UCSD-AML1 (cell line): ENCODE measurements around the gene SORL1-AS1.
"Not testable (repeated sequence)": the region's sequence is repeated elsewhere in the genome, so short reads cannot be mapped to it uniquely, and the experiment has no call there.

Experiments used
- DNase-seq: peaks from one replicate; lab custom pipeline; 2025; ENCODE audit not compliant: unreplicated experiment; lab: John Stamatoyannopoulos, UW

Gene SORL1-AS1

GRCh38 chr11:121431820-121432526, 20.8 kb downstream of the SORL1-AS1 start:
- DNase-seq, result no peak

- DNase-seq, result no peak
These were observed 23.2 kb downstream of the SORL1-AS1 start for GRCh38 chr11:121429556-121429955.

- DNase-seq, result no peak
These were observed 25.4 kb downstream of the SORL1-AS1 start for GRCh38 chr11:121427400-121427744.

DNA sequence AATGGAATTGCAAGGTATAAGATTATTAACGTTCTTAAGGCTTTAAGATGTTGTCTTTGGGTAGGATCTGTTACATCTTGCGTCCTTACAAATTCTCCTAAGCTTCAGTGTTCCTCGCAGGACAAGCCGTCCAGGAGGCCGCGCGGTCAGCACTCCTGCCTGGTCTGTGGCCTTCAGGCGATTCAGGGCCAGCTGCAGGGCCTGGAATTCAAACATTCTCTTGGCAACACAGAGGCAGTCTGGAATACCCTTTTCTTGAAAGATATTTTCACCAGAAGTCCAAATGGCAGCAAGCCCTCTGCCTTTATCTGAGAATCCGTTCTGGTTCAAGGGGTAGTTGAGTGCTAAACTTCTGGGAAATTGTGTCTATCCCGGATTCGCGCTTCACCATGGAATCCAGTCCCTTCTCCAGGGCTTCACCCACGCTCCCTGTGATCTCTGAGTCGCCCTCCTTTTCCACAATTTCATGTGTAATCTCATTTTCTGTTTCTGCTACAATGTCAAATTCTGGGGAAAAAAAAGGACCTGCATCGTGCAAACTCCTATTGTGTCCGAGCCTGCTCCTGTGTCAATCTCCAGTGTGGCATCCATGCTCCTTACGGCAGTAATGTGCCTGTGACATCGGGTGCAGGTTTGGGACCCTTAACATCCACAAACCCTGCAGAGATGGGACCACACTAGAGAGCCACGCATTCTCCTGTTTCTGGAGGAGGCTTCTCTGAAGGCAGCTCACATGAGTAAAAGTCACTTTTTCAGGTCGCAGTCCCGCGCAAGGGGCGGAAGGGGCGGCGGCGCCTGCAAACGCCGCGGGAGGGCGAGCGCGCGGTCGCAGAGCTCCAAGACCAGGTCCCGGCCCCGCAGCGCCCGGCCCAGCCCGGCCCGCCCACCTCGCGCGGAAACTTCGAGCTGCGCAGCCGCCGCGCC, 26.0 kb downstream of the SORL1-AS1 start:
- no peak for DNase-seq

GRCh38 chr11:121425828-121426227, 26.9 kb downstream of the SORL1-AS1 start:
- no peak for DNase-seq

GRCh38 chr11:121422675-121423074, 30.1 kb downstream of the SORL1-AS1 start:
- DNase-seq, result no peak

GRCh38 chr11:121421149-121421901, 31.4 kb downstream of the SORL1-AS1 start:
- DNase-seq, result no peak

- no peak for DNase-seq
These were observed 32.4 kb downstream of the SORL1-AS1 start for GRCh38 chr11:121420398-121420797.

DNA sequence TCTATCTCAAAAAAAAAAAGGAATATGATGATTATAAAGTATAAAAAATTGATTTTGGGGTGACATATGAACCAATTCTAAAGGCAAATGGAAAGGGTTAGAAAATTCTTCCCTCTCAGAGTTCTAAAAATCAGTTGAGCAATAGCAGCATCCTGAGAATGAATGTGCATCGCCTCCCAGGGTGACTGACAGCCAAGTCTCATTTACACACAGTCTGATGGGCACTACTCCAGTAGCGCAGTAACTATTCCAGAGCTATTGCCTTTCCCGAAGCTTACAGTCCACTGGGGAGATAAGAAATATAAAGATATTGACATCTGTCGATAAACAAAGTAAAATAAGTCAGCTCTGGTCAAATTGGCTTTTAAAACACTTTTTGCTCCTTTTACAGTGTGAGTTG, 32.9 kb downstream of the SORL1-AS1 start:
- no peak for DNase-seq

DNA sequence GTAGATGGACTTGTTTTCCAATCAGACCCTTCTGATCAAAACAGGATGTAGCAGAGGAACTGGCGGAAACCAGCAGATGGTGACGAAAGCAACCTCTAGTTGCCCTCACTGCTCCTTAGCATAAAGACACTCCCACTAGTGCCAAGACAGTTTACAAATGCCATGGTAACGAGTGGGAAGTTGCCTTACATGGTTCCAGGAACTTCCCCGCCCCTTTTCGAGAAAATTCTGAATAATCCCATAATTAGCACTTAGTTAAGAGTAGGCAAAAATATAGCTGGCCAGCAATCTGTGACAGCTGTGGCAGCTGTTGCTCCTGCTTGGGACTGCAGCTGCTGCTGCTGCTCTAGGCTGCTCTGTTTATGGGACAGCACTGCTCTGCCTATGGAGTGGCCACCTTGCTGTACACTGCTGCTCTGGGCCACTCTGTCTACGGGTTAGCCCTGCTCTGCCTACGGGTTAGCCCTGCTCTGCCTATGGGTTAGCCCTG, 34.1 kb downstream of the SORL1-AS1 start:
- DNase-seq, result peak; percentile 45

DNA sequence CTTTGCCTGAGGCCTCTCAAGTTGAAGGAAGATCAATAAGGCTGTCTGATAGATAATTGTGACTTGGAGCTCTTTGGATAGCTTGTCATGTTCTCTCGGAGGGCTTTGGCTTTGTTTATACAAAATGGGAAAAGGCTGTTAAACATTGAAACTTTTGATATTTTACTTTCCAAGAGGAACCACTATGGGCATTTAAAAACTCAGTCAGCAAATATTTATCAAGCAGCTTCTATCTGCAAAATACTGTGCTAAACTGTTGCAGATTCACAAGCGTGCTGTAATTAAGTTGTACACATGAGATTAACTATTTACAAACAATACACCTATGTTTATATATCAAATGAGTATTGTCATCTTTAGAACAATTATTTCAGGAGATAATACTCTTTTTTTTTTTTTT, 35.2 kb downstream of the SORL1-AS1 start:
- DNase-seq, result no peak

DNA sequence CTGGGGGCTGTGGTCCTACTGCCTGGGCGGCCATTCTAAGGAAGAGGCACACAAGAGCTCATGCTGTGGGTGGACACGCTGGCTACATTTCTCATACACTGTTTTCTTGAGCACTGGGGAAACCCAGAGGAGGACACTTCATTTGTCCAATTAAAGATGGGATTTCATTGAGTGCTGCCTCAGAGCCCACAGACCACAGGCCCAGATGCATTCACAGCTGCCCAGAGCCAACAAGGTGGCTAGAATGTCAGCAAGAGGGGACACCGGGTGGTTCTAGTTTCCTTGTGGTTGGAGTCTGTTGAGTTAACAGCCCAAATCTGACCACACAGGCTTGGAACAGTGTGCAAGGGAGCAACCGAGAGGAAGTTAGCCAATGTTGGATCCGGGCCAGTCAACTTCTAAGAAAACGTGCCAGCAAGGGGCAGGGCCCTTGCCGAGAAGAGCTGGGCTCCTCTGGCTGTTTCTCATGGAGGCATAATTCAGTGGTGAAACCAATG, 35.7 kb downstream of the SORL1-AS1 start:
- DNase-seq, result peak; percentile 85

- DNase-seq, result no peak
These were observed 36.9 kb downstream of the SORL1-AS1 start for GRCh38 chr11:121415856-121416255.

DNA sequence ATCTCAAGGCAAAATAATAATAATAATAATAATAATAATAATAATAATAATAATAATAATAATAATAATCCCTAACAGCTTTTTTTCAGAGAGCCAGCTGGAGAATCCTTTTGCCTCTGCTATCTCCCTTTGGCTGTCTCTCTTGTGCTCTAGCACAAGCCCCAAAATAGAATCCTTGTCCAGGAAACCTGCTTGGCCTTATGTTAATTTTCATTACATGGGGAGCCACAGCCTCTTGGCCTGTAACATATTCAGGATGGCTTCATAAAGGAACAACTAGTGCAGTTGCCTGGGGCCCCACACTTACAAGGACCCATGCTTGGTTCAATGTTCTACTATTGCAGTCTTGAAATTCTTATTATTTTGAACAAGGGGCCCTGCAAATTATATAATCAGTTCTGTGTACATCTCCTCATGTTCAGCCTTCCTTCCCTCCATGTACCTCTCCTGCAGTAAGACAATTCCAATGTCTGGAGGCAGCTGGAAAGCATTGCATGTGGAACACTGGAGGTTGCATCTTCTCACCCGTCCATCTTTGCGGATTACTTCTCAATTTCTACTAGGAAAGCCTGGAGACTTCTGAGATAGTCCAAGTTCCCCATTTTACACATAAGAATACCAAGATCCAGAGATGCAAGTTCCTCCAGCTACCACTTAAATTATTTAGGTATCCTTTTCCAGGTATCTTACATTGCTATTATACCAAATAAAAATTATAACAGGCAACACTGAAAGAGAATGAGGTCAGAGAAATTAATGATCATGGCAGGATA, 38.4 kb downstream of the SORL1-AS1 start:
- no peak for DNase-seq

- no peak for DNase-seq
These were observed 39.9 kb downstream of the SORL1-AS1 start for GRCh38 chr11:121412711-121413415.

DNA sequence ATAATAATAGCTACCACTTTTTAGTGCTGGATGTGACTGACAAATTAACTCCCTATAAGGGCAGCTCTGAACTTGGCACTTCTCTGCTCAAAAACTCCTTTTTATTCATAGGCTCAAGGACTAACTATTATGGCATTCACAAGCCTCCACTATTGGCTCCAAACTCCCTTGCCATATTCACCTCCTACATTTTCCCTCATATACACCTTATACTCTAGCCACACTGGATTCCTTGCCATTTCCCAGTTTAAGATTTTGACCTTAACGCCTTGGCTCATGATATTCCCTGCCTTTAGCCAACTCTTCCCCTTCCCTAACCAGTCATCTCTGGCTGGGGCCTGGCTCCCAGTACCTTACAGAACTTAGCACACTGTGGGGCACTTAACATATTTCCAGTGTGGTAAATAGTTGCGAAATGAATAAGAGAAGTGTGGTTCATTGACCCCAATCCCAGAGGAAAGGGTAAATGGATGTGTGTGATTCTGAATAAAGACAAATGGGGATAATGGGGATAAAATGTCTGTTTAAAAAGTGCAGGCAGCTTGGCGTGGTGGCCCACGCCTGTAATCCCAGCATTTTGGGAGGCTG, 40.7 kb downstream of the SORL1-AS1 start:
- DNase-seq, result no peak

DNA sequence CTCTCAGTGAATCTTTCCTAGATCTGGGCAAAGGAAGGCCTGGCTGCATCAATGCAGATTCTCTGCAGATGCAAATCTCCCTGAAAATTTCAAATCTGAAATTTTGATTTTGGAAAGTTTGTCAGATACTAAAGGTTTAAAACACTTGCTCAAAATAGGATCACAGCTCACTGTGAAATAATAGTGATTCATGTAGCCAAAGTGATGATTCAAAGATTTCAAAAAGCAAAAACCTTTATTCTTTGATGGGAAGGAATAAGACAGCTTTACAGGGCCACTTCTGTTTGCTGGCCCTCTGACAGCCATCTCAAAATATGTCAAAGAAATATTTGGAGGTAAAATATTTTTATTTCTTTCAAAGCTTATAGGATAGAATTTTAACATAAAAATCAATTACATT, 41.4 kb downstream of the SORL1-AS1 start:
- not testable (repeated sequence) for DNase-seq

GRCh38 chr11:121410041-121410440, 42.7 kb downstream of the SORL1-AS1 start:
- DNase-seq, result not testable (repeated sequence)

DNA sequence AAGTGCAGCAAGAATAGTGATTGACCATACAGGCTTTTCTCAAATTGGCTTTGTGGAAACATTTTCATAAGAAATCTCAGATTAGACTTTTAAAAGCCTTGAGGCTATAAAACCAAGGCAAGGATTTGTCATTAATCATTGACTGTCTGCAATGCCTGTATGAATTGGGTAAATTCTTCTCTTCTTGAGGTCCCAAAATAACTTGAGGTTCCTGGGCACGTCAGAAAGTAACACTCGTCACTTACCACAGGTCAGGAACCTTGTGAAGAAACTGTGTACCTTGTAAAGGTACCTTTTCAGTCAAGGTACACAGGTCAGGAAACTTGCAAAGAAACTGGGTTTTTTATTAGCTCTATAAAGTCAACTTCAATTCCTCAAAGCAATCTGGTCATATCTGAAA, 43.9 kb downstream of the SORL1-AS1 start:
- DNase-seq, result no peak
